WTC11 (cell line): ENCODE data around the gene LAGE3.

Source experiments
- ELF4 ChIP-seq: sonication (generic); formaldehyde crosslinking; IDR thresholded peaks from 2 replicates; pipeline ENCODE4 v1.8.1; 2022; ENCODE audit warnings: low read depth, mild to moderate bottlenecking, moderate library complexity, missing genetic modification reagents
- FOXJ3 ChIP-seq: sonication (generic); formaldehyde crosslinking; IDR thresholded peaks from 2 replicates; pipeline ENCODE4 v1.9.0; 2021; ENCODE audit warnings: missing genetic modification reagents, mild to moderate bottlenecking, borderline replicate concordance
- KAT7 ChIP-seq: sonication (generic); formaldehyde crosslinking; IDR thresholded peaks from 2 replicates; pipeline ENCODE4 v1.8.1; 2023; ENCODE audit warnings: missing genetic modification reagents, mild to moderate bottlenecking, borderline replicate concordance
- TP53 ChIP-seq: sonication (generic); formaldehyde crosslinking; IDR thresholded peaks from 2 replicates; pipeline ENCODE4 v1.8.1; 2023; ENCODE audit warnings: mild to moderate bottlenecking, missing genetic modification reagents
- ZNF219 ChIP-seq: sonication (generic); formaldehyde crosslinking; IDR thresholded peaks from 2 replicates; pipeline ENCODE4 v1.8.0; 2023; ENCODE audit warnings: missing genetic modification reagents, mild to moderate bottlenecking, borderline replicate concordance
- ZNF317 ChIP-seq: sonication (generic); formaldehyde crosslinking; IDR thresholded peaks from 2 replicates; pipeline ENCODE4 v1.8.1; 2023; ENCODE audit warnings: low read depth, mild to moderate bottlenecking, moderate library complexity, missing genetic modification reagents, borderline replicate concordance
- TF ChIP-seq, protein P1 (sequence below): sonication (generic); formaldehyde crosslinking; IDR thresholded peaks from 2 replicates; pipeline ENCODE4 v1.8.1; 2022; ENCODE audit warnings: low read depth, missing genetic modification reagents, borderline replicate concordance
- TF ChIP-seq, protein P2 (sequence below): sonication (generic); formaldehyde crosslinking; IDR thresholded peaks from 2 replicates; pipeline ENCODE4 v1.8.0; 2022; ENCODE audit warnings: mild to moderate bottlenecking, missing genetic modification reagents
- TF ChIP-seq, protein P3 (sequence below): sonication (generic); formaldehyde crosslinking; conservative IDR thresholded peaks from 2 replicates; pipeline ENCODE4 v1.8.1; 2022; ENCODE audit warnings: mild to moderate bottlenecking, missing genetic modification reagents
- TF ChIP-seq, protein P4 (sequence below): fragments of 200-600 bp; IDR thresholded peaks from 2 replicates; pipeline ENCODE4 v1.8.0; 2022; ENCODE audit warnings: antibody characterized with exemption
- TF ChIP-seq, protein P5 (sequence below): sonication (generic); formaldehyde crosslinking; IDR thresholded peaks from 2 replicates; pipeline ENCODE4 v1.8.1; 2023; ENCODE audit warnings: mild to moderate bottlenecking, missing genetic modification reagents, moderate library complexity
- TF ChIP-seq, protein P6 (sequence below): sonication (generic); formaldehyde crosslinking; IDR thresholded peaks from 2 replicates; pipeline ENCODE4 v1.8.1; 2023; ENCODE audit warnings: mild to moderate bottlenecking, missing genetic modification reagents, moderate library complexity
- TF ChIP-seq, protein P7 (sequence below): sonication (generic); formaldehyde crosslinking; IDR thresholded peaks from 2 replicates; pipeline ENCODE4 v1.8.1; 2023; ENCODE audit warnings: mild to moderate bottlenecking, moderate library complexity, missing genetic modification reagents

DNA sequence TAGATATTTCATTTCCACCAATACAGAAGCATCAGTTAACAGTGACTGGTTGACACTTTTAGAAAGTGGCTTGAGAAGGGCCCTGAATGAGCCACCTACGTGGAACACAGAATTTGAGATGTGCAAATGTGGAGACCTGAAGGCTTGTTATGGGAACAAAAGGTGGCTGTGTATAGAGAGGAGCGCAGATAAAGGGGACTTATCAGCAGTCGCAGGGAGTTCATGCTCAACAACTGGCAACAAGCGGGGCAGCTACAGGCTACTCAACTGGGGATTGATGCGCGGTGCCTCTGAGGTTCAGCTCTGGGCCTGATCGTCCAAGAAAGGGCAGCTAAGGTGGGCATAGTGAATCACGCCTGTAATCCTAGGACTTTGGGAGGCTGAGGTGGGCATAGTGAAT, 40.3 kb upstream of the LAGE3 start:
- no peak for TF ChIP-seq ELF4 (CRISPR knock-in tag)
- TF ChIP-seq, protein P1, sequence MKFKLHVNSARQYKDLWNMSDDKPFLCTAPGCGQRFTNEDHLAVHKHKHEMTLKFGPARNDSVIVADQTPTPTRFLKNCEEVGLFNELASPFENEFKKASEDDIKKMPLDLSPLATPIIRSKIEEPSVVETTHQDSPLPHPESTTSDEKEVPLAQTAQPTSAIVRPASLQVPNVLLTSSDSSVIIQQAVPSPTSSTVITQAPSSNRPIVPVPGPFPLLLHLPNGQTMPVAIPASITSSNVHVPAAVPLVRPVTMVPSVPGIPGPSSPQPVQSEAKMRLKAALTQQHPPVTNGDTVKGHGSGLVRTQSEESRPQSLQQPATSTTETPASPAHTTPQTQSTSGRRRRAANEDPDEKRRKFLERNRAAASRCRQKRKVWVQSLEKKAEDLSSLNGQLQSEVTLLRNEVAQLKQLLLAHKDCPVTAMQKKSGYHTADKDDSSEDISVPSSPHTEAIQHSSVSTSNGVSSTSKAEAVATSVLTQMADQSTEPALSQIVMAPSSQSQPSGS (CRISPR knock-in tag) = no peak
- TF ChIP-seq, protein P2, sequence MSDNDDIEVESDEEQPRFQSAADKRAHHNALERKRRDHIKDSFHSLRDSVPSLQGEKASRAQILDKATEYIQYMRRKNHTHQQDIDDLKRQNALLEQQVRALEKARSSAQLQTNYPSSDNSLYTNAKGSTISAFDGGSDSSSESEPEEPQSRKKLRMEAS (CRISPR knock-in tag) = no peak
- TF ChIP-seq, protein P3, sequence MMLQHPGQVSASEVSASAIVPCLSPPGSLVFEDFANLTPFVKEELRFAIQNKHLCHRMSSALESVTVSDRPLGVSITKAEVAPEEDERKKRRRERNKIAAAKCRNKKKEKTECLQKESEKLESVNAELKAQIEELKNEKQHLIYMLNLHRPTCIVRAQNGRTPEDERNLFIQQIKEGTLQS (CRISPR knock-in tag) = no peak
- TF ChIP-seq, protein P4, sequence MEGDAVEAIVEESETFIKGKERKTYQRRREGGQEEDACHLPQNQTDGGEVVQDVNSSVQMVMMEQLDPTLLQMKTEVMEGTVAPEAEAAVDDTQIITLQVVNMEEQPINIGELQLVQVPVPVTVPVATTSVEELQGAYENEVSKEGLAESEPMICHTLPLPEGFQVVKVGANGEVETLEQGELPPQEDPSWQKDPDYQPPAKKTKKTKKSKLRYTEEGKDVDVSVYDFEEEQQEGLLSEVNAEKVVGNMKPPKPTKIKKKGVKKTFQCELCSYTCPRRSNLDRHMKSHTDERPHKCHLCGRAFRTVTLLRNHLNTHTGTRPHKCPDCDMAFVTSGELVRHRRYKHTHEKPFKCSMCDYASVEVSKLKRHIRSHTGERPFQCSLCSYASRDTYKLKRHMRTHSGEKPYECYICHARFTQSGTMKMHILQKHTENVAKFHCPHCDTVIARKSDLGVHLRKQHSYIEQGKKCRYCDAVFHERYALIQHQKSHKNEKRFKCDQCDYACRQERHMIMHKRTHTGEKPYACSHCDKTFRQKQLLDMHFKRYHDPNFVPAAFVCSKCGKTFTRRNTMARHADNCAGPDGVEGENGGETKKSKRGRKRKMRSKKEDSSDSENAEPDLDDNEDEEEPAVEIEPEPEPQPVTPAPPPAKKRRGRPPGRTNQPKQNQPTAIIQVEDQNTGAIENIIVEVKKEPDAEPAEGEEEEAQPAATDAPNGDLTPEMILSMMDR = no peak
- no peak for TF ChIP-seq KAT7
- TF ChIP-seq, protein P5, sequence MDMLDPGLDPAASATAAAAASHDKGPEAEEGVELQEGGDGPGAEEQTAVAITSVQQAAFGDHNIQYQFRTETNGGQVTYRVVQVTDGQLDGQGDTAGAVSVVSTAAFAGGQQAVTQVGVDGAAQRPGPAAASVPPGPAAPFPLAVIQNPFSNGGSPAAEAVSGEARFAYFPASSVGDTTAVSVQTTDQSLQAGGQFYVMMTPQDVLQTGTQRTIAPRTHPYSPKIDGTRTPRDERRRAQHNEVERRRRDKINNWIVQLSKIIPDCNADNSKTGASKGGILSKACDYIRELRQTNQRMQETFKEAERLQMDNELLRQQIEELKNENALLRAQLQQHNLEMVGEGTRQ (CRISPR knock-in tag) = no peak
- TF ChIP-seq, protein P6, sequence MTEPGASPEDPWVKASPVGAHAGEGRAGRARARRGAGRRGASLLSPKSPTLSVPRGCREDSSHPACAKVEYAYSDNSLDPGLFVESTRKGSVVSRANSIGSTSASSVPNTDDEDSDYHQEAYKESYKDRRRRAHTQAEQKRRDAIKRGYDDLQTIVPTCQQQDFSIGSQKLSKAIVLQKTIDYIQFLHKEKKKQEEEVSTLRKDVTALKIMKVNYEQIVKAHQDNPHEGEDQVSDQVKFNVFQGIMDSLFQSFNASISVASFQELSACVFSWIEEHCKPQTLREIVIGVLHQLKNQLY = no peak
- TF ChIP-seq TP53 = no peak
- TF ChIP-seq ZNF219 (CRISPR knock-in tag) = no peak
- no peak for TF ChIP-seq ZNF317
- no peak for TF ChIP-seq FOXJ3 (CRISPR knock-in tag)
- TF ChIP-seq, protein P7, sequence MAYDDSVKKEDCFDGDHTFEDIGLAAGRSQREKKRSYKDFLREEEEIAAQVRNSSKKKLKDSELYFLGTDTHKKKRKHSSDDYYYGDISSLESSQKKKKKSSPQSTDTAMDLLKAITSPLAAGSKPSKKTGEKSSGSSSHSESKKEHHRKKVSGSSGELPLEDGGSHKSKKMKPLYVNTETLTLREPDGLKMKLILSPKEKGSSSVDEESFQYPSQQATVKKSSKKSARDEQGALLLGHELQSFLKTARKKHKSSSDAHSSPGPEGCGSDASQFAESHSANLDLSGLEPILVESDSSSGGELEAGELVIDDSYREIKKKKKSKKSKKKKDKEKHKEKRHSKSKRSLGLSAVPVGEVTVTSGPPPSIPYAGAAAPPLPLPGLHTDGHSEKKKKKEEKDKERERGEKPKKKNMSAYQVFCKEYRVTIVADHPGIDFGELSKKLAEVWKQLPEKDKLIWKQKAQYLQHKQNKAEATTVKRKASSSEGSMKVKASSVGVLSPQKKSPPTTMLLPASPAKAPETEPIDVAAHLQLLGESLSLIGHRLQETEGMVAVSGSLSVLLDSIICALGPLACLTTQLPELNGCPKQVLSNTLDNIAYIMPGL (CRISPR knock-in tag) = no peak
